IMR-90 (cell line): ENCODE data around the gene CLEC4G.

Source experiments
- CTCF ChIP-seq: conservative IDR thresholded peaks from 2 replicates; pipeline ENCODE4 v1.5.1; 2012; ENCODE audit warnings: mild to moderate bottlenecking, low read depth, low read length, improper control_type of control experiment
- SMC3 ChIP-seq: fragments of 150-350 bp; IDR thresholded peaks from 2 replicates; pipeline ENCODE4 v1.6.1; 2016; ENCODE audit warnings: low read depth, mild to moderate bottlenecking, antibody characterized with exemption, low read length, moderate library complexity

GRCh38 chr19:7771072-7771471, 39.2 kb upstream of the CLEC4G start:
- TF ChIP-seq SMC3 (no peak), CTCF (no peak)
